HL-60 (cell line): Measurements from ENCODE around the gene DYNC2LI1.

Experiments
- DNase-seq, 2 experiments: peaks; one replicate each; pipeline ENCODE4 v3.0.0-alpha.2; 2010 to 2020; ENCODE audit warnings: low read depth in 1 of 2, low spot score in 1 of 2
- H3K27ac ChIP-seq: fragments of 250-450 bp; sonication (Bioruptor Pico); replicated peaks from 2 replicates; pipeline ENCODE4 v1.5.1; 2020; ENCODE audit warnings: mild to moderate bottlenecking, moderate library complexity
- H3K27me3 ChIP-seq: fragments of 250-450 bp; sonication (Bioruptor Pico); 2 replicates; pipeline ENCODE4 v1.5.1; 2021; ENCODE audit warnings: mild to moderate bottlenecking, moderate library complexity; ENCODE audit not compliant: insufficient read depth, poor library complexity, severe bottlenecking
- H3K4me3 ChIP-seq: replicated peaks from 2 replicates; pipeline ENCODE4 v1.5.1; 2011; ENCODE audit warnings: mild to moderate bottlenecking, control low read depth, low read length; ENCODE audit not compliant: insufficient read depth
- GABPA ChIP-seq: IDR thresholded peaks from 2 replicates; pipeline ENCODE4 v1.6.1; 2012; ENCODE audit warnings: low read depth
- POLR2AphosphoS5 ChIP-seq: IDR thresholded peaks from 2 replicates; pipeline ENCODE4 v1.6.1; 2012; ENCODE audit warnings: low read depth
- SPI1 ChIP-seq: IDR thresholded peaks from 2 replicates; pipeline ENCODE4 v1.6.1; 2012; ENCODE audit warnings: low read depth, mild to moderate bottlenecking, borderline replicate concordance
- TF ChIP-seq, protein P1 (sequence below): IDR thresholded peaks from one replicate; pipeline ENCODE4 v1.5.1; 2011; ENCODE audit warnings: low read length, control low read depth, inconsistent platforms; ENCODE audit not compliant: insufficient read depth
- TF ChIP-seq, protein P2 (sequence below): IDR thresholded peaks from 2 replicates; pipeline ENCODE4 v1.6.1; 2012; ENCODE audit warnings: low read depth; ENCODE audit not compliant: insufficient replicate concordance

The DYNC2LI1 gene

GRCh38 chr2:43778233-43778632, 4.4 kb downstream of the DYNC2LI1 start:
- TF ChIP-seq, protein P1, sequence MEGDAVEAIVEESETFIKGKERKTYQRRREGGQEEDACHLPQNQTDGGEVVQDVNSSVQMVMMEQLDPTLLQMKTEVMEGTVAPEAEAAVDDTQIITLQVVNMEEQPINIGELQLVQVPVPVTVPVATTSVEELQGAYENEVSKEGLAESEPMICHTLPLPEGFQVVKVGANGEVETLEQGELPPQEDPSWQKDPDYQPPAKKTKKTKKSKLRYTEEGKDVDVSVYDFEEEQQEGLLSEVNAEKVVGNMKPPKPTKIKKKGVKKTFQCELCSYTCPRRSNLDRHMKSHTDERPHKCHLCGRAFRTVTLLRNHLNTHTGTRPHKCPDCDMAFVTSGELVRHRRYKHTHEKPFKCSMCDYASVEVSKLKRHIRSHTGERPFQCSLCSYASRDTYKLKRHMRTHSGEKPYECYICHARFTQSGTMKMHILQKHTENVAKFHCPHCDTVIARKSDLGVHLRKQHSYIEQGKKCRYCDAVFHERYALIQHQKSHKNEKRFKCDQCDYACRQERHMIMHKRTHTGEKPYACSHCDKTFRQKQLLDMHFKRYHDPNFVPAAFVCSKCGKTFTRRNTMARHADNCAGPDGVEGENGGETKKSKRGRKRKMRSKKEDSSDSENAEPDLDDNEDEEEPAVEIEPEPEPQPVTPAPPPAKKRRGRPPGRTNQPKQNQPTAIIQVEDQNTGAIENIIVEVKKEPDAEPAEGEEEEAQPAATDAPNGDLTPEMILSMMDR = no peak
- TF ChIP-seq SPI1 (no peak), GABPA (no peak)
- TF ChIP-seq, protein P2, sequence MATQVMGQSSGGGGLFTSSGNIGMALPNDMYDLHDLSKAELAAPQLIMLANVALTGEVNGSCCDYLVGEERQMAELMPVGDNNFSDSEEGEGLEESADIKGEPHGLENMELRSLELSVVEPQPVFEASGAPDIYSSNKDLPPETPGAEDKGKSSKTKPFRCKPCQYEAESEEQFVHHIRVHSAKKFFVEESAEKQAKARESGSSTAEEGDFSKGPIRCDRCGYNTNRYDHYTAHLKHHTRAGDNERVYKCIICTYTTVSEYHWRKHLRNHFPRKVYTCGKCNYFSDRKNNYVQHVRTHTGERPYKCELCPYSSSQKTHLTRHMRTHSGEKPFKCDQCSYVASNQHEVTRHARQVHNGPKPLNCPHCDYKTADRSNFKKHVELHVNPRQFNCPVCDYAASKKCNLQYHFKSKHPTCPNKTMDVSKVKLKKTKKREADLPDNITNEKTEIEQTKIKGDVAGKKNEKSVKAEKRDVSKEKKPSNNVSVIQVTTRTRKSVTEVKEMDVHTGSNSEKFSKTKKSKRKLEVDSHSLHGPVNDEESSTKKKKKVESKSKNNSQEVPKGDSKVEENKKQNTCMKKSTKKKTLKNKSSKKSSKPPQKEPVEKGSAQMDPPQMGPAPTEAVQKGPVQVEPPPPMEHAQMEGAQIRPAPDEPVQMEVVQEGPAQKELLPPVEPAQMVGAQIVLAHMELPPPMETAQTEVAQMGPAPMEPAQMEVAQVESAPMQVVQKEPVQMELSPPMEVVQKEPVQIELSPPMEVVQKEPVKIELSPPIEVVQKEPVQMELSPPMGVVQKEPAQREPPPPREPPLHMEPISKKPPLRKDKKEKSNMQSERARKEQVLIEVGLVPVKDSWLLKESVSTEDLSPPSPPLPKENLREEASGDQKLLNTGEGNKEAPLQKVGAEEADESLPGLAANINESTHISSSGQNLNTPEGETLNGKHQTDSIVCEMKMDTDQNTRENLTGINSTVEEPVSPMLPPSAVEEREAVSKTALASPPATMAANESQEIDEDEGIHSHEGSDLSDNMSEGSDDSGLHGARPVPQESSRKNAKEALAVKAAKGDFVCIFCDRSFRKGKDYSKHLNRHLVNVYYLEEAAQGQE = no peak
- DNase-seq = no peak
- Histone ChIP-seq H3K27me3 (no peaks in the 10 kb centered on the region), H3K27ac (no peak overlapping the region), H3K4me3 (no peak overlapping the region)

DNA sequence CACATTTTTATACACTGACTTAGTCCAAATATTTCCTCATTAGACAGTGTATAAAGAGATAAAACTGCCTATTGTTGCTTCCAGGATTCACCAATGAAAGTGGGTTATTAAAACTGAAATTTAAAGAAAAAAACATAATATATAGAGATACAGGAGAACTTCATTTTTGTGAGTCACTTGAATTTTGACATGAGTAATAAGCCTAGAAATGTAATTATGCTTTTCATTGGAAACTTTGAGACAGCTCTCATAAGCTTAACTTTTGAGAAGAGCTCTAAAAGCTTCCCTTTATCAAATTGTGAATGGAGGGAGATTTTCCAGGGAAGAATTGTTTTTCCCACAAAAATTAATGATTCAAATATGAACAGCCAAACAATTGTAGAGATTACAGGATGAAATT, 14.1 kb downstream of the DYNC2LI1 start:
- DNase-seq = no peak
- H3K27ac ChIP-seq = no peak overlapping the region
- TF ChIP-seq POLR2AphosphoS5 (no peak), SPI1 (no peak), GABPA (no peak)
- TF ChIP-seq, protein P1 = no peak
- TF ChIP-seq, protein P2 = no peak
- no peak overlapping the region for H3K4me3 ChIP-seq
- no peaks in the 10 kb centered on the region for H3K27me3 ChIP-seq

GRCh38 chr2:43788646-43789045, 14.8 kb downstream of the DYNC2LI1 start:
- H3K4me3 ChIP-seq = no peak overlapping the region
- DNase-seq = no peak
- no peaks in the 10 kb centered on the region for H3K27me3 ChIP-seq
- H3K27ac ChIP-seq = no peak overlapping the region
- no peak for TF ChIP-seq GABPA
- no peak for TF ChIP-seq POLR2AphosphoS5

GRCh38 chr2:43790147-43790546, 16.3 kb downstream of the DYNC2LI1 start:
- no peaks in the 10 kb centered on the region for H3K27me3 ChIP-seq
- H3K27ac ChIP-seq = no peak overlapping the region
- H3K4me3 ChIP-seq = no peak overlapping the region
- no peak for DNase-seq
- no peak for TF ChIP-seq GABPA
- no peak for TF ChIP-seq POLR2AphosphoS5
- TF ChIP-seq, protein P1 = no peak
- TF ChIP-seq, protein P2 = no peak
- TF ChIP-seq SPI1 = no peak
